Suprapubic skin (tissue), 4 donors: ENCODE measurements around the gene RAP1GDS1. TPM values are rescaled to one million over a fixed set of nuclear protein-coding genes. Genes with fewer than 3 reads are reported as not detected.

ENCODE experiments used
- DNase-seq, 2 donors: peaks; one replicate each; pipeline ENCODE4 v3.0.0-alpha.2; 2019; ENCODE audit warnings: low spot score in 2 of 2
- H3K27ac ChIP-seq: fragments of 200-600 bp; sonication (generic); one replicate; pipeline ENCODE4 v1.5.1; 2019
- H3K27me3 ChIP-seq: fragments of 200-600 bp; sonication (generic); one replicate; pipeline ENCODE4 v1.5.1; 2019
- H3K36me3 ChIP-seq: fragments of 200-600 bp; sonication (generic); one replicate; pipeline ENCODE4 v1.5.1; 2019
- H3K4me1 ChIP-seq: fragments of 200-600 bp; sonication (generic); one replicate; pipeline ENCODE4 v1.5.1; 2019
- H3K4me3 ChIP-seq: fragments of 200-600 bp; sonication (generic); one replicate; pipeline ENCODE4 v1.5.1; 2019; ENCODE audit warnings: mild to moderate bottlenecking
- H3K9me3 ChIP-seq: fragments of 200-600 bp; sonication (generic); one replicate; pipeline ENCODE4 v1.5.1; 2019
- EP300 ChIP-seq: sonication (generic); formaldehyde crosslinking; IDR thresholded peaks from one replicate; pipeline ENCODE4 v1.6.1; 2017; ENCODE audit warnings: antibody characterized with exemption
- POLR2A ChIP-seq, 2 donors: fragments of 450-650 bp; IDR thresholded peaks; one replicate each; pipeline ENCODE4 v1.6.1; 2017; ENCODE audit warnings: antibody characterized with exemption in 2 of 2, mild to moderate bottlenecking in 2 of 2, moderate library complexity in 2 of 2
- POLR2AphosphoS5 ChIP-seq, 3 donors: sonication (generic); formaldehyde crosslinking; IDR thresholded peaks; one replicate each; pipeline ENCODE4 v1.6.1; 2017; ENCODE audit warnings: antibody characterized with exemption in 3 of 3
- WGBS: methylation state at CpG from one replicate; pipeline ENCODE4 v1.1.5; 2018; 5-methylcytosine and 5-hydroxymethylcytosine counted together
- total RNA-seq, 4 donors: library from RNA; depleted of rRNA; stranded (reverse); fragments of >200 nt; gene quantifications; one replicate each; pipeline ENCODE4 v1.1.0, GENCODE V29; 2016
- TF ChIP-seq, protein P1 (sequence below), 2 donors: fragments of 200-600 bp in 1 of 2; fragments of 450-650 bp in 1 of 2; sonication (generic) in 1 of 2; IDR thresholded peaks; one replicate each; pipeline ENCODE4 v1.5.1; 2016 to 2019; ENCODE audit warnings: antibody characterized with exemption in 2 of 2, mild to moderate bottlenecking in 1 of 2, moderate library complexity in 1 of 2

The RAP1GDS1 gene
- total RNA-seq, 4 donors from 2014 or later = 17.8 to 28.6 (median 27.1) TPM

GRCh38 chr4:98249831-98250230 is 11.4 kb upstream of the RAP1GDS1 start:
- H3K9me3 ChIP-seq = no peaks in the 10 kb centered on the region
- no peaks in the 10 kb centered on the region for H3K36me3 ChIP-seq
- H3K4me3 ChIP-seq = no peak overlapping the region
- 80% methylated on average over 1 of the region's 1 CpG for WGBS
- no peak for DNase-seq
- H3K27me3 ChIP-seq = no peaks in the 10 kb centered on the region
- no peak for TF ChIP-seq POLR2AphosphoS5 (IDR thresholded peaks at IDR 0.05)
- TF ChIP-seq, protein P1, sequence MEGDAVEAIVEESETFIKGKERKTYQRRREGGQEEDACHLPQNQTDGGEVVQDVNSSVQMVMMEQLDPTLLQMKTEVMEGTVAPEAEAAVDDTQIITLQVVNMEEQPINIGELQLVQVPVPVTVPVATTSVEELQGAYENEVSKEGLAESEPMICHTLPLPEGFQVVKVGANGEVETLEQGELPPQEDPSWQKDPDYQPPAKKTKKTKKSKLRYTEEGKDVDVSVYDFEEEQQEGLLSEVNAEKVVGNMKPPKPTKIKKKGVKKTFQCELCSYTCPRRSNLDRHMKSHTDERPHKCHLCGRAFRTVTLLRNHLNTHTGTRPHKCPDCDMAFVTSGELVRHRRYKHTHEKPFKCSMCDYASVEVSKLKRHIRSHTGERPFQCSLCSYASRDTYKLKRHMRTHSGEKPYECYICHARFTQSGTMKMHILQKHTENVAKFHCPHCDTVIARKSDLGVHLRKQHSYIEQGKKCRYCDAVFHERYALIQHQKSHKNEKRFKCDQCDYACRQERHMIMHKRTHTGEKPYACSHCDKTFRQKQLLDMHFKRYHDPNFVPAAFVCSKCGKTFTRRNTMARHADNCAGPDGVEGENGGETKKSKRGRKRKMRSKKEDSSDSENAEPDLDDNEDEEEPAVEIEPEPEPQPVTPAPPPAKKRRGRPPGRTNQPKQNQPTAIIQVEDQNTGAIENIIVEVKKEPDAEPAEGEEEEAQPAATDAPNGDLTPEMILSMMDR (IDR thresholded peaks at IDR 0.05) = no peak
- no peak for TF ChIP-seq EP300
- no peak for TF ChIP-seq POLR2A (IDR thresholded peaks at IDR 0.05)
- H3K4me1 ChIP-seq = no peaks in the 10 kb centered on the region
- H3K27ac ChIP-seq = no peak overlapping the region

DNA sequence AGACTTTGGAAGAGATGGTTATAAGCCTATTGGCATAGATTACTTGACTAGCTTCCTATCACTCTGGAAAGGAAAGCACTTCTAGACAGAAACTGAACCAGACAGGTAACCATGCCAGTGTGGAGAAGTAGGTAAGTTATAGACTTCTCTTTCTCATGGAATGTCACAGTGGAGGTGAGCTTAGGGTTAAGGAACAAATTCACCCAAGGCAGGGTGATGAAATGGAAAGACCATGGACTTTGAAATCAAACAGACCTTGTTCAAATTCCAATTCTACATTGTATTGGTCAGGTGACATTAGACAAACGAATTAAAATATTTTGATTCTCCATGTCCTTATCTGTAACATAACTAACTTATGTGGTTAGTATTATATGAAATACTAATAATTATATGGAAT is 7.7 kb upstream of the RAP1GDS1 start:
- TF ChIP-seq, protein P1 (IDR thresholded peaks at IDR 0.05) = no peak
- TF ChIP-seq POLR2AphosphoS5 (IDR thresholded peaks at IDR 0.05) (no peak), EP300 (no peak), POLR2A (IDR thresholded peaks at IDR 0.05) (no peak)
- H3K9me3 ChIP-seq = no peaks in the 10 kb centered on the region
- no peaks in the 10 kb centered on the region for H3K36me3 ChIP-seq
- H3K4me1 ChIP-seq = no peaks in the 10 kb centered on the region
- no peak for DNase-seq
- no peak overlapping the region for H3K27ac ChIP-seq
- WGBS = 71% methylated on average over 1 of the region's 1 CpG
- H3K4me3 ChIP-seq = no peak overlapping the region
- no peaks in the 10 kb centered on the region for H3K27me3 ChIP-seq

- TF ChIP-seq, protein P1 (IDR thresholded peaks at IDR 0.05) = no peak
- no peak for TF ChIP-seq EP300
- TF ChIP-seq POLR2AphosphoS5 (IDR thresholded peaks at IDR 0.05) = no peak
- no peak for TF ChIP-seq POLR2A (IDR thresholded peaks at IDR 0.05)
- H3K27ac ChIP-seq = peak overlapping the region; percentile 97
- no peaks in the 10 kb centered on the region for H3K27me3 ChIP-seq
- 0% methylated on average over 9 of the region's 24 CpGs for WGBS
- H3K9me3 ChIP-seq = no peaks in the 10 kb centered on the region
- peak overlapping the region; percentile 93 for H3K4me3 ChIP-seq
- no peaks in the 10 kb centered on the region for H3K36me3 ChIP-seq
- DNase-seq = peak; percentile 71 to 82
- H3K4me1 ChIP-seq = peaks cover 20% of the 10 kb centered on the region
Measured at GRCh38 chr4:98260047-98260578, 1.1 kb upstream of the RAP1GDS1 start.

GRCh38 chr4:98261405-98262291 is 464 bp downstream of the RAP1GDS1 start:
- H3K27ac ChIP-seq = peak overlapping the region; percentile 97
- peak; percentile 85 to 86 for DNase-seq
- H3K4me3 ChIP-seq = peak overlapping the region; percentile 93
- WGBS = 1% methylated on average over 35 of the region's 78 CpGs
- H3K36me3 ChIP-seq = no peaks in the 10 kb centered on the region
- H3K4me1 ChIP-seq = peaks cover 20% of the 10 kb centered on the region
- TF ChIP-seq POLR2AphosphoS5 (IDR thresholded peaks at IDR 0.05) (peak in 1 of 3 donors; percentile 25), POLR2A (IDR thresholded peaks at IDR 0.05) (no peak)
- H3K27me3 ChIP-seq = no peaks in the 10 kb centered on the region
- no peaks in the 10 kb centered on the region for H3K9me3 ChIP-seq

DNA sequence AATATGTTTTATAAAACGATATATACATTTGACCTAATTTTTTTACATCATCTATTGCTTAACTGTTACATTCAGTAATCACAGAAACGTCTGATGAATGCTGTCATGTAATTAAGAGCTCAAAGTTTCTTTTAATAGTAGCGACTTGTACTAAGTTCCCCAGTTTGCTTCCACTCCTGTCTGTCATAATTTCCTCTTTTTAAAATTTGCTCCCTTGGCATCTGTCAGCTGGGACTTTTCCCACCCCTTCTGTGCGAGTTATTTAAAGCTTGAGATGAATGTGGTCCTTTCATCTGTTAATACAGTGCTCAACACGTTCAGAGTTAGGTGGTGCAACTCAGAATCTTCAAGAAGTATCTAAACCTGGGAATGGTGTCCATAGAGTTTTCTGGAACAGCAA is 1.2 kb downstream of the RAP1GDS1 start:
- no peaks in the 10 kb centered on the region for H3K9me3 ChIP-seq

More for the DNA sequence above, 1.2 kb downstream of the RAP1GDS1 start:
- Histone ChIP-seq H3K27me3 (no peaks in the 10 kb centered on the region), H3K4me3 (peak overlapping the region; percentile 93), H3K27ac (no peak overlapping the region), H3K4me1 (peaks cover 20% of the 10 kb centered on the region), H3K36me3 (no peaks in the 10 kb centered on the region)
- WGBS = 2% methylated on average over 5 of the region's 5 CpGs
- TF ChIP-seq EP300 = no peak
- no peak for TF ChIP-seq POLR2AphosphoS5 (IDR thresholded peaks at IDR 0.05)
- TF ChIP-seq, protein P1 (IDR thresholded peaks at IDR 0.05) = no peak
- no peak for DNase-seq
